ENCODE results near the gene SPATC1L. TPM values are rescaled to one million over a fixed set of nuclear protein-coding genes. Genes with fewer than 3 reads are reported as not detected.

SPATC1L gene
- total and polyA plus RNA-seq, 2 donors from 2014 or later: 3.7 to 8.7 TPM

- intact Hi-C loops (cut with DNase I): no loop called here
- H3K4me1 ChIP-seq (ENCODE audit: control insufficient read depth in 2 of 3, insufficient read depth in 2 of 3, low read depth in 1 of 3, low read length in 3 of 3): peaks cover 0 to 2% (median 0%) of the 10 kb centered on the region in 3 donors
- no peak overlapping the region for H3K27ac ChIP-seq (ENCODE audit: low read depth in 2 of 2, low read length in 2 of 2)
- TF ChIP-seq, protein P1, sequence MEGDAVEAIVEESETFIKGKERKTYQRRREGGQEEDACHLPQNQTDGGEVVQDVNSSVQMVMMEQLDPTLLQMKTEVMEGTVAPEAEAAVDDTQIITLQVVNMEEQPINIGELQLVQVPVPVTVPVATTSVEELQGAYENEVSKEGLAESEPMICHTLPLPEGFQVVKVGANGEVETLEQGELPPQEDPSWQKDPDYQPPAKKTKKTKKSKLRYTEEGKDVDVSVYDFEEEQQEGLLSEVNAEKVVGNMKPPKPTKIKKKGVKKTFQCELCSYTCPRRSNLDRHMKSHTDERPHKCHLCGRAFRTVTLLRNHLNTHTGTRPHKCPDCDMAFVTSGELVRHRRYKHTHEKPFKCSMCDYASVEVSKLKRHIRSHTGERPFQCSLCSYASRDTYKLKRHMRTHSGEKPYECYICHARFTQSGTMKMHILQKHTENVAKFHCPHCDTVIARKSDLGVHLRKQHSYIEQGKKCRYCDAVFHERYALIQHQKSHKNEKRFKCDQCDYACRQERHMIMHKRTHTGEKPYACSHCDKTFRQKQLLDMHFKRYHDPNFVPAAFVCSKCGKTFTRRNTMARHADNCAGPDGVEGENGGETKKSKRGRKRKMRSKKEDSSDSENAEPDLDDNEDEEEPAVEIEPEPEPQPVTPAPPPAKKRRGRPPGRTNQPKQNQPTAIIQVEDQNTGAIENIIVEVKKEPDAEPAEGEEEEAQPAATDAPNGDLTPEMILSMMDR (IDR thresholded peaks at IDR 0.05; ENCODE audit: borderline replicate concordance, extremely low read depth, insufficient read depth): no peak
- FAIRE-seq: no peak
- H3K9me3 ChIP-seq (ENCODE audit: control insufficient read depth in 2 of 3, insufficient read depth in 1 of 3, low read length in 3 of 3): no peaks in the 10 kb centered on the region
- no peak overlapping the region for H3K9ac ChIP-seq (ENCODE audit: low read length in 3 of 3)
- H3K4me3 ChIP-seq (ENCODE audit: low read length in 3 of 3): no peak overlapping the region
- no peaks in the 10 kb centered on the region for H3K27me3 ChIP-seq (ENCODE audit: control insufficient read depth, insufficient read depth, low read length)
- peaks cover 0 to 3% (median 0%) of the 10 kb centered on the region in 3 donors for H3K36me3 ChIP-seq (ENCODE audit: control insufficient read depth in 2 of 3, insufficient read depth in 3 of 3, low read length in 3 of 3)
- DNase-seq: peak in 3 of 5 donors; percentile 6 to 70 (median 52)
These were observed 32.8 kb downstream of the SPATC1L start for GRCh38 chr21:46151261-46151988.

DNA sequence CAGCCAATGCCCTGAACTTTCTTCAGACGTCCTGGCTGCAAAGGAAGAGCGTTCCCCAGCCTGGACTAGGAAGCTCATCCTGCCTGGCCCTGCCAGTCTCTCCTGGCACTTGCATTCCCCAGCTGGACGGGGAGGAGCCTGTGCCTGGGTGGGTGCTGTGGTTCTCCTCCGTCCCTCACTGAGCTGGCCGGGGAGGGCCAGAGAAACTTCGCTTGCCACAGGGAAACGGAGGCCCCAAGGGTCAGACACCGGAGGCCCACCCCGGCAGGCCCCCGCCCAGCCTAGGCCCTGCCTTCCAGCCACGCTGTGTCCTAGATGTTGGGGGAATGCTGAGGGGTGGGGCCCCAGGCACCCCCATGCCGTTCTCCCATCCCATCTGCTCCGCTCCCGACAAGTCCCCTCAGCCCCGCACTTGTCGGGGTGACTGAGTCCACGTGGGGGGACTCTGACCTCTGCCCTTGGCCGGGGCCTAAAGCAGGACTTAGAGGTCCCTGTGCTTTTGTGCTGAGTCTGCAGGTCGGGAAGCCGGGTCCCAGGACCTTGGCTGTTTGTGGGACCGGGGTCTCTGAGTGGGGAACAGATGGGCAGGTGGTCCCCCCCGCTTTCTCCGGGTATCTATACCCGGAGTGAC, 33.7 kb downstream of the SPATC1L start:
- H3K27me3 ChIP-seq (ENCODE audit: control insufficient read depth, insufficient read depth, low read length): no peaks in the 10 kb centered on the region
- TF ChIP-seq, protein P1 (IDR thresholded peaks at IDR 0.05; ENCODE audit: borderline replicate concordance, extremely low read depth, insufficient read depth): no peak
- H3K4me1 ChIP-seq (ENCODE audit: control insufficient read depth in 2 of 3, insufficient read depth in 2 of 3, low read depth in 1 of 3, low read length in 3 of 3): peaks cover 0 to 2% (median 0%) of the 10 kb centered on the region in 3 donors
- intact Hi-C loops (cut with DNase I): no loop called here
- H3K4me3 ChIP-seq (ENCODE audit: low read length in 3 of 3): no peak overlapping the region
- H3K27ac ChIP-seq (ENCODE audit: low read depth in 2 of 2, low read length in 2 of 2): no peak overlapping the region
- DNase-seq: peak in 2 of 5 donors; percentile 45 to 68
- no peak overlapping the region for H3K9ac ChIP-seq (ENCODE audit: low read length in 3 of 3)
- no peaks in the 10 kb centered on the region for H3K9me3 ChIP-seq (ENCODE audit: control insufficient read depth in 2 of 3, insufficient read depth in 1 of 3, low read length in 3 of 3)
- no peak for FAIRE-seq
- peaks cover 0 to 3% (median 0%) of the 10 kb centered on the region in 3 donors for H3K36me3 ChIP-seq (ENCODE audit: control insufficient read depth in 2 of 3, insufficient read depth in 3 of 3, low read length in 3 of 3)

DNA sequence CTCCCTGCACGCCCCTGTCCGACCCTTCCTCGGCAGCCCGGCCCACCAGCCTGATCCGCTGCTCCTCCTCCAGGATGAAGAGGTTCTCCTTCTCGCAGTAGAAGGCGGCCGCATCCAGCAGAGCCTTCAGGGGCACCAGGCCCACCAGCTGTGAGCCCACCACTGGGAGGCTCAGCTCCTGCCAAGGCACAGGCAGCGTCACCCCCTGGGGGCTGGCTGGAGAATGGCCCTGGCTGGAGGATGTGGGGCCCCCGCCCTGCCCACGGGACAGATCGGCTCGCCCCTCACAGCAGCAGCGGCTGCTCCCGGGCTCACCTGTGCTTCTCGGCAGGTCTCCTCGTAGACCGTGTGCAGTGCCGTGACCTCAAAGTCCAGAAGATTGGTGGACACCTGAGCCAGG, 34.2 kb downstream of the SPATC1L start:
- peaks cover 0 to 2% (median 0%) of the 10 kb centered on the region in 3 donors for H3K4me1 ChIP-seq (ENCODE audit: control insufficient read depth in 2 of 3, insufficient read depth in 2 of 3, low read depth in 1 of 3, low read length in 3 of 3)
- DNase-seq: peak in 2 of 5 donors; percentile 42 to 73
- no peaks in the 10 kb centered on the region for H3K27me3 ChIP-seq (ENCODE audit: control insufficient read depth, insufficient read depth, low read length)
- no peak overlapping the region for H3K9ac ChIP-seq (ENCODE audit: low read length in 3 of 3)
- TF ChIP-seq, protein P1 (IDR thresholded peaks at IDR 0.05; ENCODE audit: borderline replicate concordance, extremely low read depth, insufficient read depth): no peak
- no peak overlapping the region for H3K27ac ChIP-seq (ENCODE audit: low read depth in 2 of 2, low read length in 2 of 2)
- intact Hi-C loops (cut with DNase I): no loop called here
- no peak for FAIRE-seq
- H3K4me3 ChIP-seq (ENCODE audit: low read length in 3 of 3): no peak overlapping the region
- H3K9me3 ChIP-seq (ENCODE audit: control insufficient read depth in 2 of 3, insufficient read depth in 1 of 3, low read length in 3 of 3): no peaks in the 10 kb centered on the region
- peaks cover 0 to 3% (median 0%) of the 10 kb centered on the region in 3 donors for H3K36me3 ChIP-seq (ENCODE audit: control insufficient read depth in 2 of 3, insufficient read depth in 3 of 3, low read length in 3 of 3)
